ENCODE results near the gene KIRREL3. TPM values are rescaled to one million over a fixed set of nuclear protein-coding genes. Genes with fewer than 3 reads are reported as not detected.

KIRREL3 gene
- total RNA-seq, 1 donor from 2014 or later: under 0.01 TPM

DNA sequence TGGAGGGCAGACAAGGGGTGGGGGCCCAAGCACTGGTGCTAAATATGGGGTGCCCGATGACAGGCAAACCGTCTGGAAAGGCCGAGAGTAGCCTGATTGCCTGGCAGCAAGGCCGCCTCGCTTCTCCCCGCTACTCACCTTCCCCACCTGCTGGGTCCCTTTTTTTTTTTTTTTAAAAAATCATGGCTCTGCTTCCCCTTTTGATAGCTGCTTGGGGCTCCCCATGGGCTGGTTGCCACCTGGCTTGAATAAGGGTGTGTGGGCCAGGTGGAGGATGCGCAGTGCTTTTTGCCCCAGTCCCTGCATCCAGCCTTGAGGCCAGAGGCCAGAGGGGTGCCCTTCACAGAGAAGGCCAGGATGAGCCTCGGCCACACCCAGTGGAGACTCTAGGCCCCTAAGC is 533.1 kb downstream of the KIRREL3 start:
- peaks cover 0 to 2% (median 0%) of the 10 kb centered on the region in 3 donors for H3K9me3 ChIP-seq (ENCODE audit: control insufficient read depth in 3 of 3, low read length in 3 of 3)
- peaks cover 3 to 5% (median 4%) of the 10 kb centered on the region in 3 donors for H3K4me1 ChIP-seq (ENCODE audit: control insufficient read depth in 3 of 3, insufficient read depth in 3 of 3, low read length in 3 of 3)
- no peak overlapping the region for H3K4me3 ChIP-seq (ENCODE audit: low read length in 3 of 3)
- H3K9ac ChIP-seq (ENCODE audit: low read depth in 1 of 3, low read length in 3 of 3): no peak overlapping the region
- H3K36me3 ChIP-seq (ENCODE audit: control insufficient read depth in 3 of 3, insufficient read depth in 3 of 3, low read length in 3 of 3): no peaks in the 10 kb centered on the region
- H3K27ac ChIP-seq (ENCODE audit: low read depth, low read length): no peak overlapping the region
- no peaks in the 10 kb centered on the region for H3K27me3 ChIP-seq (ENCODE audit: control insufficient read depth in 3 of 3, insufficient read depth in 3 of 3, low read length in 3 of 3)

DNA sequence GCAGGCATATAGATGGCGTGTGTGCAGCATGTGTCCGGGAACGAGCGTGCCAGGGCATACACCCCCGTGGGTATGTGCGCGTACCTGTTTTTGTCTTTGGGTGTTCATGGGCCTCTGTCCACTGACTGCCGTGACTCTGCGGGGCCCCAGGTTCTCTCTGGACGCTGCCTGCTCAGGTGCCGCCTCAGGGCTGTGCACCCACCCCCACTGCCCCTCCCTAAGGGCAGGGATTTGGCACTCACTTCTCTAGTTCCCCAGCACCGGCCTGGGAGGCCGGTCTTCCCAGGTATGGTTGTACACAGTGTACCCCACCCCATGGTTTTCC is 533.6 kb downstream of the KIRREL3 start:
- H3K27ac ChIP-seq (ENCODE audit: low read depth, low read length): no peak overlapping the region
- no peak overlapping the region for H3K9ac ChIP-seq (ENCODE audit: low read depth in 1 of 3, low read length in 3 of 3)
- no peaks in the 10 kb centered on the region for H3K27me3 ChIP-seq (ENCODE audit: control insufficient read depth in 3 of 3, insufficient read depth in 3 of 3, low read length in 3 of 3)
- H3K4me3 ChIP-seq (ENCODE audit: low read length in 3 of 3): no peak overlapping the region
- peaks cover 0 to 2% (median 0%) of the 10 kb centered on the region in 3 donors for H3K9me3 ChIP-seq (ENCODE audit: control insufficient read depth in 3 of 3, low read length in 3 of 3)
- peaks cover 3 to 5% (median 4%) of the 10 kb centered on the region in 3 donors for H3K4me1 ChIP-seq (ENCODE audit: control insufficient read depth in 3 of 3, insufficient read depth in 3 of 3, low read length in 3 of 3)
- H3K36me3 ChIP-seq (ENCODE audit: control insufficient read depth in 3 of 3, insufficient read depth in 3 of 3, low read length in 3 of 3): no peaks in the 10 kb centered on the region

DNA sequence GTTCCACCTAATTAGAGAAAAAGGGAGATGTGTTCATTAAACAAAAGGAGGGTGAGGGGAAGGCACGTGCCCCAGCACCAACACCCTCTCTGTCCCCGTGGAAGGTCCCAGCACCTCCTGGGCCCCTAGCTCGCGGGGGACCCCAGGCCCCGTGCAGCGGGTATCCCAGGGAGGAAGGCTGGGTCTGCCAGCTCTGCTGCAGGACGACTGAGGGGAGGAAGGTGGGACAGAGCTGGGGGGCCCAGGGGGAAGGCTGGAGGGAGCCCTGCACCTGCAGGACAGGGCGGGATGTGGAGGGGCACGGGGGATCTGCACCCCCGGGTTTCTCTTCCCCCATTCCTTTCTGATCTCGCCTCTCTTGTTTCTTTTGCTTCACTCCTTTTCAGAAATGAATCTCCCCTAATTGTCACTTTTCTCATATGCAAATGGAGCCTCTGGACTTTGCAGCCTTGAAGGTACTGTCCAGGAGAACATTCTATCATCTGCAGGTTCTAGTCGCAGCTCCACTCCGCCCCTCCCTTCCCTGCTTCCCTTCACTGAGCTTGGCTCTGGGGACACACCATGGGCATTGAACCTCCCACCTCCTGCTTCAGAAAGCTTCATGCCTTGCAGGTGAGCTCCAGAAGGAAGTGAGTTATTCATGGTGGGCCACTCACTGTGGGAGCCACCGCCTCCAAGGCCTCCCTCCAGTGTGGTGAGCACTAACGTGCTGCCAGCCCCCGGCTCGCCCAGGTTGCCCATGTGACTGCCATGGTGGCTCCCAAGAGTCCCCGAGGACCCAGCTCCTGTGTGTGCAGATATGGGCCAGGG is 534.1 kb downstream of the KIRREL3 start:
- H3K36me3 ChIP-seq (ENCODE audit: control insufficient read depth in 3 of 3, insufficient read depth in 3 of 3, low read length in 3 of 3): no peaks in the 10 kb centered on the region
- no peak overlapping the region for H3K9ac ChIP-seq (ENCODE audit: low read depth in 1 of 3, low read length in 3 of 3)
- no peaks in the 10 kb centered on the region for H3K27me3 ChIP-seq (ENCODE audit: control insufficient read depth in 3 of 3, insufficient read depth in 3 of 3, low read length in 3 of 3)
- H3K4me3 ChIP-seq (ENCODE audit: low read length in 3 of 3): no peak overlapping the region
- H3K27ac ChIP-seq (ENCODE audit: low read depth, low read length): no peak overlapping the region
- H3K4me1 ChIP-seq (ENCODE audit: control insufficient read depth in 3 of 3, insufficient read depth in 3 of 3, low read length in 3 of 3): peaks cover 3 to 5% (median 4%) of the 10 kb centered on the region in 3 donors
- peaks cover 0 to 2% (median 0%) of the 10 kb centered on the region in 3 donors for H3K9me3 ChIP-seq (ENCODE audit: control insufficient read depth in 3 of 3, low read length in 3 of 3)

DNA sequence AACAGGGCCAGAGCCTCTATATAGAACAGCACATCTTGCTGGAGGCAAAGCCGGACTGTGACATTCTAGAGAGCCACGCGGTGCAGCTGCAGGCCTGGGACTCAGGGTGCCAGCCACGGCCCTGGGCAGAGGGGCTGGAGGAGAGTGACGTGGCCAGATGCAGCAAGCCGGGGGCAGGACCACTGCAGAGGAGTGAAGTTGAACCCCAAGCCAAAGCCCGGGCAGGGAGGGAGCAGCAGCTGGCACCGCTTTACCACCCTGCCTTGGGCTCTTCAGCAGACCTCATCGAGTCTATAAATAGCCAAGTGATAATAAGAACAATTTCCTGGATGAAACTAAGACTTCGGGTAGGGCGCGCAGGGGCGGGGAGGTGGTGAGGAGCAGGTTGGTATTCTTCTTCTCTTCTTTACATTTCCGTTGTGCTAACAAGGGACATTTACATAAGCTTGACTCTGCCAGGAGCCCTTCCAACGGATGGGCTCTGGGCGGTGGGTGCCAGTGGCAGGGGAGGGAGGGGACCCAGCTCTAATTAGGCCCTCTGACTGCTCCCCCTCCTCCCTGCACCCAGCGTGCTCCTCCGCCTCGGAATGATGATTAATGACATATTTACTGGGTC is 534.9 kb downstream of the KIRREL3 start:
- Histone ChIP-seq H3K4me1 (ENCODE audit: control insufficient read depth in 3 of 3, insufficient read depth in 3 of 3, low read length in 3 of 3) (peaks cover 3 to 5% (median 4%) of the 10 kb centered on the region in 3 donors), H3K9ac (ENCODE audit: low read depth in 1 of 3, low read length in 3 of 3) (no peak overlapping the region), H3K4me3 (ENCODE audit: low read length in 3 of 3) (no peak overlapping the region), H3K27ac (ENCODE audit: low read depth, low read length) (no peak overlapping the region), H3K9me3 (ENCODE audit: control insufficient read depth in 3 of 3, low read length in 3 of 3) (peaks cover 0 to 2% (median 0%) of the 10 kb centered on the region in 3 donors), H3K36me3 (ENCODE audit: control insufficient read depth in 3 of 3, insufficient read depth in 3 of 3, low read length in 3 of 3) (no peaks in the 10 kb centered on the region), H3K27me3 (ENCODE audit: control insufficient read depth in 3 of 3, insufficient read depth in 3 of 3, low read length in 3 of 3) (no peaks in the 10 kb centered on the region)

DNA sequence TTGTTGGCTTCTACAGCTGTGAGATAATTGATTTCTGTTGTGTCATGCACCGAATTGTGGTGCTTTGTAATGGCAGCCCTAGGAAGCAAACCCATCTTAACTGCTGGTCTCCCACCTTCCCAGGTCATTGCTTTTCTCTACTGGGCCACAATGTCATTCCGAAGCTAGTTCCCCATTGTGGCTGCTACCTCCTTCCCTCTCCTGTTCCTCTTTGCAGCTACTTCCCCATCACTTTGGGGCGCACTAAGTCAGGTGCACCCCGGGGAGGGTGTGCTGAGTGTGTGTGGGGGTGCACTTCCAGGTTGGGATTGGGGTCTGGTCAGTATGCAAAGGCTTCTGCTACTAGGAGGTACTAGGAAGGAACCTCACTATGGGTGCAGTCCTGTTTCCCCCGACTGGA is 535.8 kb downstream of the KIRREL3 start:
- Histone ChIP-seq H3K9ac (ENCODE audit: low read depth in 1 of 3, low read length in 3 of 3) (no peak overlapping the region), H3K4me3 (ENCODE audit: low read length in 3 of 3) (no peak overlapping the region), H3K27me3 (ENCODE audit: control insufficient read depth in 3 of 3, insufficient read depth in 3 of 3, low read length in 3 of 3) (no peaks in the 10 kb centered on the region), H3K4me1 (ENCODE audit: control insufficient read depth in 3 of 3, insufficient read depth in 3 of 3, low read length in 3 of 3) (peaks cover 3 to 5% (median 4%) of the 10 kb centered on the region in 3 donors), H3K36me3 (ENCODE audit: control insufficient read depth in 3 of 3, insufficient read depth in 3 of 3, low read length in 3 of 3) (no peaks in the 10 kb centered on the region), H3K27ac (ENCODE audit: low read depth, low read length) (no peak overlapping the region), H3K9me3 (ENCODE audit: control insufficient read depth in 3 of 3, low read length in 3 of 3) (peaks cover 0 to 2% (median 0%) of the 10 kb centered on the region in 3 donors)

DNA sequence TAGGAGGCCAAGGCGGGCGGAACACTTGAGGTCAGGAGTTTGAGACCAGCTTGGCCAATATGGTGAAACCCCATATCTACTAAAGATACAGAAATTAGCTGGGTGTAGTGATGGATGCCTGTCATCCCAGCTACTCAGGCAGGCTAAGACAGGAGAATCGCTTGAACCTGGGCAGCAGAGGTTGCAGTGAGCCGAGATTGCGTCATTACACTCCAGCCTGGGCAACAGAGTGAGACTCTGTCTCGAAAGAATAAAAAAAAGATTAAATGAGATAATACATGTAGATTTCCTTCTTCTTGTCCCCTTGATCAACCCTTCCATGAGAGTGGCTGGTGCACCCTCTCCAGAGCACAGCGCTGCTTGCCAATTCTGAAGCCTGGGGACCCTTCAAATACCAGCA is 538.1 kb downstream of the KIRREL3 start:
- Histone ChIP-seq H3K4me1 (ENCODE audit: control insufficient read depth in 3 of 3, insufficient read depth in 3 of 3, low read length in 3 of 3) (peaks cover 0 to 5% (median 4%) of the 10 kb centered on the region in 3 donors), H3K9me3 (ENCODE audit: control insufficient read depth in 3 of 3, low read length in 3 of 3) (peaks cover 0 to 2% (median 0%) of the 10 kb centered on the region in 3 donors), H3K9ac (ENCODE audit: low read depth in 1 of 3, low read length in 3 of 3) (no peak overlapping the region), H3K27ac (ENCODE audit: low read depth, low read length) (no peak overlapping the region), H3K4me3 (ENCODE audit: low read length in 3 of 3) (no peak overlapping the region), H3K36me3 (ENCODE audit: control insufficient read depth in 3 of 3, insufficient read depth in 3 of 3, low read length in 3 of 3) (no peaks in the 10 kb centered on the region), H3K27me3 (ENCODE audit: control insufficient read depth in 3 of 3, insufficient read depth in 3 of 3, low read length in 3 of 3) (peaks cover 0 to 3% (median 0%) of the 10 kb centered on the region in 3 donors)

DNA sequence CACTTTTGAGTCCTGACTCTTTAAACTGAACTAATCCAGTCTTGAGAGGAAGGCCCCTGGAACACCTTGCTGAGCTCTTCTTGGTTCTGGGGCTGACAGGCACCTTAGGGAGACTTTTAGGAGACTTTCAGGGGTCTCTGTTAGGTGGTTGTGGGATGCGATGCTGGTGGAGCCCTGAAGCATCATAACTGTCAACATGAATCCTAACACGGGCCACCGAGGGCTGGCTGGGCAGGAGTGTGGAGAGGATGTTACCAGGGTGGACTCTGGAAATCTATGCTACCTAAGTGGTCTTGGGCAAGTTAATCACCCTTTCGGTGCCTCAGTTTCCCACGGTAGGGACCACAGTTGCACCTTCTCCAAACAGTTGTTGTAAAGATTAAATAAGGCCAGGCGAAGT is 538.6 kb downstream of the KIRREL3 start:
- no peak overlapping the region for H3K9ac ChIP-seq (ENCODE audit: low read depth in 1 of 3, low read length in 3 of 3)
- H3K9me3 ChIP-seq (ENCODE audit: control insufficient read depth in 3 of 3, low read length in 3 of 3): peaks cover 0 to 2% (median 0%) of the 10 kb centered on the region in 3 donors
- H3K36me3 ChIP-seq (ENCODE audit: control insufficient read depth in 3 of 3, insufficient read depth in 3 of 3, low read length in 3 of 3): no peaks in the 10 kb centered on the region
- no peak overlapping the region for H3K4me3 ChIP-seq (ENCODE audit: low read length in 3 of 3)
- H3K4me1 ChIP-seq (ENCODE audit: control insufficient read depth in 3 of 3, insufficient read depth in 3 of 3, low read length in 3 of 3): peaks cover 0 to 5% (median 4%) of the 10 kb centered on the region in 3 donors
- no peak overlapping the region for H3K27ac ChIP-seq (ENCODE audit: low read depth, low read length)
- H3K27me3 ChIP-seq (ENCODE audit: control insufficient read depth in 3 of 3, insufficient read depth in 3 of 3, low read length in 3 of 3): peaks cover 0 to 3% (median 0%) of the 10 kb centered on the region in 3 donors

DNA sequence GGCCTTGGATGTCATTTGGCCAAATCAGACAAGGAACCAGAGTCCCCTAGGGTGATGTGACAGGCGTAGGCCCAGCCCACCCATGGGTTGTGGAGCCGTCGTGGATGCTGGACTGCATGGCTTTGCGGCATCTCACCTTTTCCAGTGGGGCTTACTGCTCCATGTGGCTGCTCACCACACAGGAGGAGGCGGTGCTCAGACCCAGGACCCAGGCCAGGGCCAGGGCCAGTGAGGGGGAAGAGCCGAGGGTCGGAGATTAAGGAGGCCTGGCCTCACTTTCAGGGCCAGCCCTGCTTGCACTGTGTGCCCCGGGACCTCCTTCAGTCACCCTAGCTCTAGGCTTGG is 539.5 kb downstream of the KIRREL3 start:
- Histone ChIP-seq H3K4me1 (ENCODE audit: control insufficient read depth in 3 of 3, insufficient read depth in 3 of 3, low read length in 3 of 3) (peaks cover 0 to 5% (median 3%) of the 10 kb centered on the region in 3 donors), H3K36me3 (ENCODE audit: control insufficient read depth in 3 of 3, insufficient read depth in 3 of 3, low read length in 3 of 3) (no peaks in the 10 kb centered on the region), H3K27ac (ENCODE audit: low read depth, low read length) (no peak overlapping the region), H3K9ac (ENCODE audit: low read depth in 1 of 3, low read length in 3 of 3) (no peak overlapping the region), H3K27me3 (ENCODE audit: control insufficient read depth in 3 of 3, insufficient read depth in 3 of 3, low read length in 3 of 3) (peaks cover 0 to 3% (median 0%) of the 10 kb centered on the region in 3 donors), H3K9me3 (ENCODE audit: control insufficient read depth in 3 of 3, low read length in 3 of 3) (peaks cover 0 to 2% (median 0%) of the 10 kb centered on the region in 3 donors), H3K4me3 (ENCODE audit: low read length in 3 of 3) (no peak overlapping the region)

DNA sequence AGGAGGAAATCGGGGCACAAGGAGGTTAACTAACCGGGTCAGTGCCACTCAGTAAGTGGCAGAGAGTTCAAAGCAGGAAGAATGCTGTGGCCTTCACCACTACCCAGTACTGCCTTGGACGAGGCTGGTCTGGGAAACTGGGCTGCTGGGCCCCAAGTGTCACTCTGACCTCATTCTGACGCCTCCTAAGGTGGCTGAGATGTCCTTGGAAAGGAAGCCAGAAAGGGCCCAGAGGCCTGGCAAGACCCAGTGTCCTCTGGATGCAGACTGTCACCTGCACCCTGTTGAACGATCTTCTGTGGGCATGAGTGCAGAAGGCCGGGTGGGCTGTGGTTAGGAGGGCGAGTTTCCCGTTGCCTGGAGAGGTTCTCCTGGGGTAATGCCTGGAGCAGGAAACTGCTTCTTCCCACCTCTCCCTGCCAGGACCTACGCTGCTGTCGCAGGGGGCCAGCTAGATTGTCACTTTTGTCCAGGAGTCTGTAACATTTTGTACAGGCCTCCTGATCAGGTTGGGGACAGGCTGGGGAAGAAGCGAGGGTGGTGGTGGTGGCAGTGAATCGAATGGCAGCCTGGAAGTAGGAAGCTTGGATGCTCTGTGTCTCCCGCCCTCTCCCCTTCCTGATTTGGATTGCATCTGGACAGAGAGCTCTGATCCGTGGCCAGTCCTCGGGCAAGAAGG is 540.0 kb downstream of the KIRREL3 start:
- Histone ChIP-seq H3K27ac (ENCODE audit: low read depth, low read length) (no peak overlapping the region), H3K4me1 (ENCODE audit: control insufficient read depth in 3 of 3, insufficient read depth in 3 of 3, low read length in 3 of 3) (peaks cover 0 to 1% (median 0%) of the 10 kb centered on the region in 3 donors), H3K27me3 (ENCODE audit: control insufficient read depth in 3 of 3, insufficient read depth in 3 of 3, low read length in 3 of 3) (peaks cover 0 to 3% (median 0%) of the 10 kb centered on the region in 3 donors), H3K4me3 (ENCODE audit: low read length in 3 of 3) (no peak overlapping the region), H3K36me3 (ENCODE audit: control insufficient read depth in 3 of 3, insufficient read depth in 3 of 3, low read length in 3 of 3) (no peaks in the 10 kb centered on the region), H3K9me3 (ENCODE audit: control insufficient read depth in 3 of 3, low read length in 3 of 3) (peaks cover 0 to 2% (median 0%) of the 10 kb centered on the region in 3 donors), H3K9ac (ENCODE audit: low read depth in 1 of 3, low read length in 3 of 3) (no peak overlapping the region)
